ENCODE data around the gene EEFSEC.

Gene EEFSEC

DNA sequence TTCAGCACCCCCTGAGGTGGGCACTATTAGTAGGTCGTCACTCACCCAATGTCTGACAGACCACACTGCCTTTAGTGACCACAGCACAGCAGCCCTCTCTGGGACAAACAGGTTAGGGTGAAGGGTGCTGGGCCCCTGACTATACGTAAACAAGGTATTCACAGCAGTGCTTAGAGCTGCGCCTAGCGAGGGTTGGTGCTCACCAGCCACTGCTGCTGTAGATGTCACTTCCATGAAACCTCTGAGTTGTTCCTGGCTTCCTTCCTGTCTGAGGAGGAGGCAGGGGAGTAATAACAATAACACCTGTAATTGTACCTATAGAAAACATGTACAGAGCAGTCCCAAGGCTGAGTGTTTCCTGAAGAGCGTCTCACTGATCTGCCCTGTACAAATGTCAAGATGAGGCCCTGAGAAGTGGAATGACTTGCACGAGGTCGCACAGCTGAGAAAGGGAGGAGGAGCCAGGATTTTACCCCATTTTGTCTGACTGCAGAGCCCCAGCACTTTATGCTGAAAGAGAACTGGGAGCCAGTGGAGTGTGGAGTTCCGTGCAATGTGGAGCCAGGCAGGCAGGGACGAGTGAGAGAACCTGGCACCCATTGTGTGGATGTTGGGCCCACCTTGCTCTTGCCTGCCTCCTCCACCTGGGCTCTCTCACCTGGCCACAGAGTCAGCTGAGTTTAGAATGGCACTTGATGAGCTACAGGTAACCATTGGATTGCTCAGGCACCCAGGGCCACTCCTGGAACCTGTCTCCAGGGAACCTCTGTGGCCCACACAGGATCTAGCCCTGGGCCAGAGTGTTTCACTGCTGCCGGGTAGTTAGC, 219.6 kb downstream of the EEFSEC start:
- peak; percentile 40 to 42 for ATAC-seq

DNA sequence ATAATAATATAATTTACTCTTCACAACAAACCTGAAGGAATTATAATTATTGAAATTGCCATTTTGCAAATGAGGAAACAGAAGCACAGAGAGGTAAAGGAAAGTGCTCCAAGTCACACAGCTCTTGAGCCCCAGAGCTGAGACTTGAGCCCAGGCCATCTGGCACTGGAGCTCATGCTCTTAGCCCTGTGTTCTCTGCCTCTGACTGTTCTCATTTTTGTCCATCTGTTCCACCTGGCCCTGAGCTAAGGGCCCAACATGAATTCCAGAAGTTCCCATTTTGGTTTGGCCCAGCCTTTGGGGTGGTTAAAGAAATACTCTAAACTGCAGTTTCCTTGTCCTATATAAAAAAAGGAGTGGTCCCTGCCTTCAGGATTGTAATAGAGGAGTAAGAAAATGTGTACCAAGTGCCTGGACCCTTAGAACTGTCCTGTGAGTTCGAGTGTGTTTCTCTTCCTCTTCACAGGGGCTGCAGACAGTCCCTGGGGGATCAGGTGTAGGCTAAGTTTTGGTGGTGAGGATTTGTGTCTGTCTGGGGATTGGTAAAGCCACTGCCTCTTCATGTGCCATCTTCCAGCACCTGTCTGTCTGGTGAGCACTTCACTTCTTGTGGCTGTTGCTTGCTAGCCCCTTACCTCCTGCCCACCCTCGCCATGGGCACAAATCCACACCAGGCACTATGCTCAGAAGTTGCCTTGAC, 221.6 kb downstream of the EEFSEC start:
- no peak for ATAC-seq

DNA sequence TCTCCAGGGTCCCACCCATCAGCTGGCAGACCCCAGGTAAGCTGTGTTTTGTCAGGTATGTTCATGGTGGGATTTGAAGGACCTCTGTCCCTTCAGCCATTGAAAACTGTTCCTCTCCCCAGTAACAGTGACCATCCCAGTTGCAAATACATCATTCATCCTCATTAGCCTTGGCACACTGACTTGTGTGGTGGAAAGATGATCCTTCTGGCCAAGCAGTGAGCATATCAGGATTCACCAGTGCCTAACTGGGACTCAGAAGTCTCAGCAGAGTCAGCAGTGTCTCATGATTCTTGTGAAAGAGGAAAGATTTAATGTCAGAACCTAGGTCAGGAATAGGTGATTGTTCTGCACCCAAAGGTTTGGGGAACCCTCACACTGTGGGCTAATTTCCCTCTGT, 223.2 kb downstream of the EEFSEC start:
- no peak for ATAC-seq

DNA sequence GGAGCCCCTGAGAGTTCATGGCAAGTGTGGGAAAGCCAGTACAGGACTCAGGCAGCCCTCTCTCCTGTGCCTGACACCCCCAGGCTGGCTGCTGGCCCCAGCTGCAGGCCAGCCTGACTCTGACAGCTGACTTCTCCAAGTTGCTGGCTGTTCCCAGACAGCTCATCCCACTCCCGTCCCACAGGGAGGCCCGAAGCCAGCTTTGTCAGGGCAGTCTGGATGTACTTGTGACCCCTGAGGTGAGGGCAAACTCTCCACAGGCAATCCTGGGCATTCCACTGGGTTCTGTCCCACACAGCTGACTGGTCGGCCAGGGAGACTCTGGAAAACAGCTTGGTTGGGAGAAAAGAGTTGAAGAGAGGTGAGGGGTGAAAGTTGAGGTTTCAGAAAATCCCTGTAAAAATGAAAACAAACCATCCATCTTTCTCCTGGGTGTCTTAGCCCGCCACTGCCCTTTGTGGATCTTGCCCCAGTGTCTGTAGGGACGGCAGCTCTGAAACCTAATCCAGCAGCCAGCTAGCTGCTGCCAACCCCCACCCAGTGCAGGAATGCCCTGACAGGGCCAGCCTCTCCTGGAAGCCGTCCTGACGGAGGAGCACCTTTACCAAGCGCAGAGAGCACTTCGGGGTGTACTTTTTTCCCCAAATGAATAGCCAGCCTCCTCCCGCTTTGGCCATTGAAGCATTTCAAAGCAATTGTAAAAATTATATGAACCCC, 225.5 kb downstream of the EEFSEC start:
- no peak for ATAC-seq

DNA sequence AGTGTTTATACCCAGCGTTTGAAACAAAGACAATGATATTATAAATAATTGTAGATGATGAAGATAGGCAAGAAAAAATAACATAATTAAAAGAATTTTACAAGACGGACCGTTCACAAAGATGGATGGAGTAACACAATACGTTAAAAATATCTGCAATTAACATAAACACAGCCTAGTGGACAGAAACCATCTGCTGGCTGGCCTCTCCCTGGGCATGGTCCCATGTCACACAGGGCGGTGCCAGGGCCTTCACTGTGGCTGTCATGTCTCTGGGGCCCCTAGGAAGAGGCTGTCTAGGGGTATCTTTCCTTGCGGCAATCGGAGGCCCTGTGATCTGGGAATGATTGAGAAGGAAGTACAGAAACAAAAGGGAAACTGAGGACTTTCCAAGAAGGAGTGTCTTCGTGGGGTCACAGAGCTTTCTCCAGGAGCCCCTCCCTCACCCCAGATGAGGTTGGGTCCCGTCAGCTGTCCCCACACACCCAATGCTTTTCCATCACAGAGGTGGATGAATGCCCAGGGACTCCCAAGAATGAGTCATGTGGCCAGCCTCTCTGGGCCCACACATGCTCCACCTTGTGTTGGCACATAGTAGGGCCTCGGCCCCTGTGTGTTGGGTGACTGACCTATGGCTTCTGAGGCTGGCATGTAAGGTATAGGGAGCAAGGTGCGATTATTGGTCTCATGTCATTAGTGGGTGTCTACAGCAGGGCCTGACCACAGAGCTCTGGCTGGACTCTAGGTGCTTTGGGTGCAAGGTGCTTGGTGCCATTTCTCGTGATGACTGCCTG, 226.3 kb downstream of the EEFSEC start:
- ATAC-seq, result no peak

DNA sequence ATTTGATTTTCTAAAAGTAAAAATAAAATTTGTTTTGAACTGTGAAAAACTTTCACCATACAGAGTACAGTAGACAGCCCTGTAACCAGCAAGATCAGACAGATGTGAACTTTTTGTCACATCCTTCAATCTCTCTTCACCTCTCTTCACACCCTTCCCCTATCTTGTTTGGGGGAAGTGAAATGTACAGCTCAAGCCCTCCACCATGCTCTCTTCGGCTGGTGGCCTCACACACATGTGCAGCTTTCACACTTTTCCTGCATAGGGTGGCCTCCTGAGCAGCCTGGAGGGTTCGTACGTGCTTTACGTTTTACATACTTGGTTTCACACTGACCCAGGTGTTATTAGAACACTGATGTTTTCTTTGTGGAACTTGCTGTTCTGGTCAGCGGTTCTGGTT, 227.0 kb downstream of the EEFSEC start:
- ATAC-seq, result no peak

DNA sequence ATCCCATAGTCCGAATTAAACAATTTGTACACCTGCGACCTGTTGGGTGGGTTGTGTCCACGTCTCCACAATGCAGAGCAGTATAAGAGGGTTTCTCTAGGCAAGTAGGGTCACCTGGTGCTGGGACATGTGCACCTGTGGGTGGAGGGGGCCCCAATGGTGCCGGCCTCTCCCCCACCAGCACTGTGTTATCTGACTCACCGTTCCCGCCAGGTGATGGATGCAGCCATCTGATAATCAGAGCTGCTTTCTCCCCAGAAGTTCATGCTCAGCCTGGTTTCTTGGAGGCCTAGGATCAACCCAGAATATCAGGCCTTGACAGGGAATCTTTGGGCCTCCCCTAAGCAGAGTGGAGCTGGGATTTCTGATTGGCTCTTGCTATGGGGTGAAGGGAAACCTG, 227.4 kb downstream of the EEFSEC start:
- no peak for ATAC-seq

DNA sequence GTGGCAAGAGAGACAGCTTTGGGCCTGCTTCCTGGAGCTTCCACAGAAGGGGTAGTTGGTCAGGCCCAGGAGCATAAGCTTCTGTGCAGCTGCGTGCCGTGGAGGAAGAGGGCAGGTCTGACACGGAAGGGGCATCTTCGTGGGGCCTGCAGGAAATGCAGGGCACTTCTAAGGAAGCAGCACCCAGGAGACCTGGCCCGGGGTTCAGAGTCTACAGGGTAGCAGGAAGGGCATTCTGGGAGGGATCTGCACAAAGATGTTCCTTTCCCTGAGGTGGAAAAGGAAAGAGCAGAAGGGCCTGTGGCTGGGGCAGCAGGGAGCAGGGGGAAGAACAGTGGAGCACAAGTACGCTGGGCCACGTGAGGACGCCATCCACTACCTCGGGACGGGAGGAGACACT, 228.3 kb downstream of the EEFSEC start:
- ATAC-seq, result no peak

DNA sequence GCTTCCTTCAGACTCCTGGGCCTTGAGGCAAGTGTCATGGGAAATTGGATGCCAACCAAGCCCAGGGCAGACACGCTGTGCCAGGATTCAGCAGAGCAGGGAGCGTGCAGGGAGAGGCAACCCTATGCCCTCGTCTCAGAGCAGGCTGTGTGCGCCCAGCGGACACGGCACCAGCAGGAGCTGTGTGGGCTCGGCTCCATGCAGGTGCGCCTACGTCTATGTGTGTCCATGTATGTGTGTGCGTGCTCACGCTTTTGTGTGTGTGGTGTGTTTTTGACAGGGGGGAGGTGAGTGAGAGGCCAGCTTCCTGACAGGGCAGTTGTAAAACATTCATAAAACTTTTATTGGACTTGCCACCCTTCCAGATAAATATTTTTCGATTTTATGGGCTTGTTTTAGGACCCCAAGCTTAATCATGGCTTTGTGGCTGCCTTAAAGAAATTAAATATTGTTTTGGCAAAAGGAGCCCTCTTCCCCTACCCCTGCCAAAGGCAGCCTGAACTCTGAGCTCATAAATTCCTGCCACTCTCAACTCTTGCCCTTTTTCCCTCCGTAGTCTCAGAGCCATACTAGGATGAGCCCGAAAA, 229.0 kb downstream of the EEFSEC start:
- ATAC-seq, result no peak

DNA sequence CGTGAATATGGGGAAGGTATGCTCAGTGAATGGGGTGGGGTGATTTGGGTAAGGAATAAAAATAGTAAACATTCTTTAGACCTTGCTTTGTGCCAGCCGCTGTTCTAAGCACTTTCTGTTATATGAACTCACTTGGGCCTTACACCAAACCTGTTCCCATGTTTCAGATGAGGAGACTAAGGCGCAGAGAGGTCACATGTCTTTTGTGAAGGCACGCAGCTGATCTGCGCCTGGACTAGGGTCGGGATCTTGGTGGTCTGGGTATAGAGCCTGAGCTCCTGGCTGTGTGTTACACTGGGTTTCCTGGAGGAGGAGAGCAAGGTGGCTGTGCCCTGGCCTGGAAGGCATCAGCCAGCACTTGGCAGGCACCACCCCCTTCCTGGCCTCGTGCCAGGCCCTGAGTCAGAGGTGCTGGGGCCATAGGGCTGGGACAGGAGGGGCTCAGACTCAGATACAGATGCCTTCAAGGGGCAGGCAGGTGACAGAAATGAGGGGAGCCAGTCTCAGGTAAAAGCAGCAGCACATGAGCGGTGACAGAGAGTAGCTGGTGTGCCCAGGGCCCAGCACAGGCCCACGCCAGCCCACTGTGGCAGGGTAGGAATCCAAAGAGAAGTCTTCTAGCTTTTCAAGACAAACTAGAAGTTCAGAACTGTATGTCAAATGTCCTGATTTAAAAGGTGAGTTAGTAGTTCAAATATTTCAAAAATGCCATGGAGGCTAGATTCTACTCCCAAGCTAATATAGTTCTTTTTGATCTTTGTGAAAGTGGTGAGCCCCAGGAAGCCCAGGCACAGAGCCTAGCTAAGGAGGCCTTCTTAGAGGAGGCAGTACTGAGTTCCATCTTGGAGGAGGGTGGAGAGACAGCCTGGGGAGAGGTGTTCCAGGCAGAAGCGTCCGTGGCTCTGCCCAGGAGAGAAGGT, 230.3 kb downstream of the EEFSEC start:
- ATAC-seq, result no peak

DNA sequence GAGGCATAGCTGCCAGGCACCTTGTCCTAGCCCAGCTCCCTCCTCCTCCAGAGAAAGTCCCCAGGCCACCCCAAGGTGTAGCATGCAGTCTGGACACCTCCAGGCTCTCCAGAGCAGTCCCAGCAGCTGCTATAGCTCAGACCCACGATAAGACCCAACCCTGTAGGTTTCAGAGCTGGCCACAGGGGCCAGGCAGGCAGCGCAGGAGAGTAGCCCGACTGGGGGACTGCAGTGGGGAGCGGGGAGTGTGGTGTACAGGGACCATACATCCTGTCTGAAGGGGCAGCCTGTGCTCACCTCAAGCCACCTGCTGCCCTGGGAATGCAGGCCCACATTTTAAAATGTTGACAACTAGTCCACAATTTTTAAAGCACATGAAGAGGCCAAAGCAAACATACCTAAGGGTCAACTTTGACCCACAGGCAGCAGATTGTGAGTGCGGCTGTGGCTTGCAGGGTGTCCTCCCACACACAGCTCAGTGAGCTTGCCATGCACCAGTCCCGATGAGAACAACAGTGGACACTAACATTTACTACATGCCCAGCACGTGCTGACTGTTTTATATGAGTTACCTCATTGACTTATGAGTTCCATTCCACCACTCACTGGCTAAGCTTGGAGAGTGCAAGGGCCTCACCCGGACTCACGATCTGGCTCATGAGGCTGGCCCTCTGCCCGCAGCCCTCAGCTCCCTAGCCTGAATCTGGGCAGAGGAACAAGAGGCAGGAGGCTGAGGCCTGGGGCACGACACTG, 232.0 kb downstream of the EEFSEC start:
- no peak for ATAC-seq

DNA sequence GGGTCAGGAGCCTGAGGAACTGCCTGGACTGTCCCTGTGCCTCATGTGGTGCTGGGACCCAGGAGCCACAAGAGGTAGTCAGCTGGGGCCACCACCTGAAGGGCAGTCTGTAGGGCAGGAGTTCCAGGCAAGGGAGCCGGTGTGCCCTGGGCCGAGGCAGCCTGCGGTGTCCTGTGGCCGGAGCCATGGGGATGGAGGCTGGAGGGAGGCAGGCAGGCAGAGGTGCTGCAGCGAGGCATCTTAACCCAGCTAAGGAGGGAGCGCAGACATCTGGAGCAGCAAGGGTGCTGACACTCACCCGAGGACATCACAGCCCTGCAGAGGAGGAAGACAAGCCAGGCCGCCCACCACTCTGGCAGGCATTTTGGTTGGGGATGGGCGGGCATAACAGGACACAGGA, 235.7 kb downstream of the EEFSEC start:
- no peak for ATAC-seq

DNA sequence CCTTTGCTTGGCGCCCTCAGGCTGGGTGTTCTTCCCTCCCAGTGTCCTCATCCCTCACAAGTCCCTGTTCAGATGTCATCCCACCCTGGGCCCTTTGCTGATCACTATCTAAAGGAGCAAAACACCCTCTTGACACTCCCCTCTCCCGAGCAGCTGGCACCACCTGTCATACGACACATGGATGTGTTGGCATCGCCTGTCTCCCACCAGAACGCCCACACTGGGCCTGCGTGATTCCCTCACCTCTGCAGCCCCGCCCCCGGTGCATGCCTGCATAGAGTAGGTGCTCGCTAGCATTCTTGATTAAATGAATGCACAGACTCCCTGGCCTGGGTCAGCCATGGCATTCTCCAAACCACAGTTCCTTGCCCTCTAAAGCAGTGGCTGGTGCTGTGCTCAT, 237.6 kb downstream of the EEFSEC start:
- ATAC-seq, result no peak

DNA sequence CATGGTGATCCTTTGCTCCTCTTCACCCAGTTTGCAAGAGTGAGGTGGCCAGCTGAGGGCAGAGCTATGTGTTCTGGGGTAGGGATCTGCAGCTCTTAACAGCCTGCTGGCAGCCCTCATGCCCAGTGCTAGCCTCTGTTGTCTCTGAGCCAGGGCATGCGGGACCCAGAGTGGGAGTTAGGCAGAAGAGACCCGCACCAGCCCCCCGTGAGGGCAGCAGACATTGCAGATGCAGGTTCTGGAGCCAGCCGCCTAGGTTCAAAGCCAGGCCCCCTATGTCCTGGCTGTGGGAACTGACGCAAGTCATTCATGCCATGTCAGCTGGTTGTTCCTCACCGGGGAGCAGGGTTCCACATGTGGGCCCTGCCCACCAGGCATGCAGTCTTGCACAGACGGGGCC, 238.7 kb downstream of the EEFSEC start:
- ATAC-seq, result no peak

DNA sequence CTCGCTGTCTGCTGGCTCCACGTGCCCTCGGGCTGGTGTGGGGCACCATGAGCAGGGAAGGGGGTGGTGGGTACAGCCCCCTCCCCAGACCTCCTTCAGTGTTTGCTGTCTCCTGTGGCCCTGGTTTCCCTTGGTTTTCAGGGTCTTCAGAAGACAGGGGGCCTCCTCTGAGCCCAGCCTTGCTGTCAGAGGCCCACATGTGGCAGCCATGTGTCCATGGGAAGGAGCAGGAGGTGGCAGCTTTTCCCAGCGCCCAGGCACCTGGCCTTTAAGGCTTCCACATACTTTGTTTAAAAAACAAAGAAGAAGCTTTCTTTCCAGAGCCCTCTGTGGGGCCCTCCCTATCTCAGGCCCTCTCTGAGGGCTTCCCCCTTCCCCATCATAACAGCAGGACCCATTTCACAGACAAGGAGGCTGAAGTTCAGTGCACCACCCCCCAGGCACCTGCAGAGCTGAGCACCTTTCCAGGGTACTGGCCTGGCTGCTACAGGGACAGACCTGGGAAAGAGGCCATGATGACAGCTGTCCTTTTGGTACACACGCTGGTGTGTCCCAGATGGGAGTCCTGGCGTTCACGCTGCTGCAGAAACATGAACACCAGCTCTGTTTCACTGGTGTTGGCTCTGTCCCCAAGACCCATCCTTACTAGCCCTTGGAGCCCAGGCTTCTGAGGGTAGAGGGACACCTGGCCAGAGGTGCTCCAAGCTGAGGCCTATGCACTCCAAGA, 239.7 kb downstream of the EEFSEC start:
- ATAC-seq, result no peak

DNA sequence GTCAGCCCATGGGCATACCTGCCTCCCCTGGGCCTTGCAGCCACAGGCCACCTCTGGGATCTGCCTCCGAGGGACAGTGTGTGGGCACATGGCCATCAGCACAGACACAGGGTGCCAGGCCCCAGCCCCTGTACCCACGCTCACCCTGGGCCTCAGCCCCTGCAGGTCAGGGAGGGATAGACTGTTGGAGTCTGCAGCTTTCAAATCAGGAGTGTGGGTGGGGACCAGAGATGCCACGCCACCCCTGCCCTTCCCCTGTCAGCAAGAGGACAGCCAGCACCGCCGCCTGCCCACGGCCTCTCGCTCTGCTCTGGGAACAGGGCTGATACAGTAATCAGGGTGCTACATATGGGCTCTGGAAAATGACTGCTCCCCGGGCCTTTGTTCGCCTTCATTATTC, 240.8 kb downstream of the EEFSEC start:
- ATAC-seq, result no peak

DNA sequence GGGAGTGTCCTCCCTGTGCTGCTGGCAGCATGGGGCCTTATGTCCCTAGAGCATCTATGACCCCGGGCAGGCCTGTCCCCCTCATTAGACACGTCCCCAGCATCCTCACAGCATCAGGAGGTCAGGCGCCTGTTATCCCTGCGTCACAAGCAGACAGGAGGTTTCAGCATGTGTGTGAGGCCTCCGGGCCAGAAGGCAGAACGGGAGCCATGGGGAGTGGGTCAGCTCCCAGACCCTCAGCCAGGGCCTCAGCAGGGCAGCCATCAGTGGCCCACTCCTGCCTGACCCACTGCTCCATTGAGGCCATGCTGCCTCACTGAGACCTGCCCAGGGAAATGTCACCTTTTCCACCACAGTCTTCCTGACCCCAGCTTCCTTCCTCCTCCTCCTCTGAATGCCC, 241.8 kb downstream of the EEFSEC start:
- ATAC-seq, result no peak

DNA sequence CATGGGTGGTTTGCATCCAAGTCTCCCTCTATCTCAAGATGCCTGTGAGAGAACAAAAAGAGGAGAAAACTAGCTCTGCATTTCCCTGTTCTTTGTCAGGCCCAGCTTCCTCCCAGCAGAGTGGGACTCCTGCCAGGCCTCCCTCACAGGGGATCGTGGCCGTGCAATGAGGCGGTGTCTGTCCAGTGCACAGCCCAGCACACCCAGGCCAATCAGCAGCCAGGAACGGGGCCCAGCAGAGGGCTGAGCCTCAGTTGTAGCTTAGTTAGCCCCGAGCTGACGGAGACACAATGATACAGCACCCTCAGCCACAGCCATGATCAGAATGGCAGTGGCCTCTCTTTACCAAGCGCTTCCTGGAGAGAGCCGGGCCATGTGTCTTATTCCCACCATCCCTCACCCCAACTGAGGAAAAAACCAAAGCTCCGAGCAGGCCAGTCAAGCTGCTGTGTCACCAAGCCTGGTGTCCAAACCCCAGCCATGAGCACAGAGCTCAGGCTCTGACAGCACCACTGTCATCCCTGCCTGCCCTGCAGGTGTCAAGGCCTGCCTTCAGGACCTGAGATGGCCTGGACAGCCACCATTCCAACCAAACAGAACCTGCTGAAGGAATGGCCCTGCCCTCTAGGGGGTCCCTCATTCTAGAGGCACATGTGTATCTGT, 242.3 kb downstream of the EEFSEC start:
- no peak for ATAC-seq

DNA sequence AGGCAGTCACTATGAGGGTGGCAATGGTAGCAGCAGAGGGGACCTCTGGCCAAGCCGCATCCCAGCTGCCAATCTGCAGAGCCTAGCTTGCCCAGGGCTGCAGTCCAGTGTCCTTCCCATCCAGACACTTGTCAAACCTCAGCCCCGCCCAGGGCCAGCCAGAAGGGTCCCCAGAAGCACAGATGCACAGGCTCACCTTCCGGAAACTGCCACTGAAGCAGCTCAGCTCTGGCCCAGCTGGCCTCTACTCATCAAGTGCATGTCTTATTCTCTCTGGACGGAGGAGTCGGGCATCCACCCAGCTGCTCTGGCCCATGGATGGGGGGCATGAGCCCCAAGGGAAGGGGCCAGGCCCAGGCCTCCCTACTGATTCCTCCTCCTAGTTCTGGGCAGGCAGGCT, 244.2 kb downstream of the EEFSEC start:
- ATAC-seq, result no peak

Data from activated CD4-positive, CD25-positive, alpha-beta regulatory T cell treated with anti-CD3 and anti-CD28 coated beads, Interleukin-2, amount 50 U/mL, for 24 hours (primary cell).